ENCODE data around the gene PACSIN1. TPM values are rescaled to one million over a fixed set of nuclear protein-coding genes. Genes with fewer than 3 reads are reported as not detected.

PACSIN1 gene
- total RNA-seq, 1 donor from 2014 or later, result not detected

GRCh38 chr6:34539181-34539580 is 73.3 kb downstream of the PACSIN1 start:
- TF ChIP-seq CTCF (IDR thresholded peaks at IDR 0.05), result no peak
- no peaks in the 10 kb centered on the region for H3K9me3 ChIP-seq
- H3K4me1 ChIP-seq, result no peaks in the 10 kb centered on the region
- DNase-seq (no peak), ATAC-seq (no peak)
- H3K36me3 ChIP-seq, result no peaks in the 10 kb centered on the region
- intact Hi-C loops (cut with DNase I), result no loop called here
- H3K4me3 ChIP-seq, result no peak overlapping the region
- H3K27me3 ChIP-seq (ENCODE audit: low read depth), result no peaks in the 10 kb centered on the region
- H3K27ac ChIP-seq, result no peak overlapping the region

- Histone ChIP-seq H3K4me1 (no peaks in the 10 kb centered on the region), H3K27me3 (ENCODE audit: low read depth) (no peaks in the 10 kb centered on the region), H3K9me3 (no peaks in the 10 kb centered on the region), H3K27ac (no peak overlapping the region), H3K36me3 (no peaks in the 10 kb centered on the region), H3K4me3 (no peak overlapping the region)
- no peak for TF ChIP-seq CTCF (IDR thresholded peaks at IDR 0.05)
- ATAC-seq (no peak), DNase-seq (no peak)
- intact Hi-C loops (cut with DNase I), result no loop called here
Observed at GRCh38 chr6:34540222-34540621, 74.3 kb downstream of the PACSIN1 start.

- peaks cover under 1% of the 10 kb centered on the region for H3K4me1 ChIP-seq
- no peaks in the 10 kb centered on the region for H3K36me3 ChIP-seq
- H3K9me3 ChIP-seq, result no peaks in the 10 kb centered on the region
- ATAC-seq (no peak), DNase-seq (no peak)
- H3K4me3 ChIP-seq, result no peak overlapping the region
- H3K27ac ChIP-seq, result no peak overlapping the region
- no peak for TF ChIP-seq CTCF (IDR thresholded peaks at IDR 0.05)
- H3K27me3 ChIP-seq (ENCODE audit: low read depth), result no peaks in the 10 kb centered on the region
- intact Hi-C loops (cut with DNase I), result no loop called here
Observed at GRCh38 chr6:34540841-34541240, 75.0 kb downstream of the PACSIN1 start.

GRCh38 chr6:34543421-34543820 is 77.5 kb downstream of the PACSIN1 start:
- Histone ChIP-seq H3K4me3 (no peak overlapping the region), H3K4me1 (peaks cover 16% of the 10 kb centered on the region), H3K36me3 (no peaks in the 10 kb centered on the region), H3K9me3 (no peaks in the 10 kb centered on the region), H3K27ac (no peak overlapping the region), H3K27me3 (ENCODE audit: low read depth) (no peaks in the 10 kb centered on the region)
- ATAC-seq, result no peak
- intact Hi-C loops (cut with DNase I), result no loop called here
- DNase-seq, result no peak
- TF ChIP-seq CTCF (IDR thresholded peaks at IDR 0.05), result no peak

GRCh38 chr6:34544052-34544604 is 78.3 kb downstream of the PACSIN1 start:
- ATAC-seq (no peak), DNase-seq (no peak)
- H3K27ac ChIP-seq, result no peak overlapping the region

More at GRCh38 chr6:34544052-34544604, 78.3 kb downstream of the PACSIN1 start:
- no peak for TF ChIP-seq CTCF (IDR thresholded peaks at IDR 0.05)
- intact Hi-C loops (cut with DNase I), result no loop called here
- H3K9me3 ChIP-seq, result no peaks in the 10 kb centered on the region
- H3K4me3 ChIP-seq, result no peak overlapping the region
- no peaks in the 10 kb centered on the region for H3K27me3 ChIP-seq (ENCODE audit: low read depth)
- H3K4me1 ChIP-seq, result peaks cover 16% of the 10 kb centered on the region
- no peaks in the 10 kb centered on the region for H3K36me3 ChIP-seq

Measured in lower lobe of right lung (tissue), 2 donors.